Ovary (tissue), 3 donors: ENCODE results near the gene SSRP1.

Source experiments
- POLR2A ChIP-seq: fragments of 450-650 bp; IDR thresholded peaks from one replicate; pipeline ENCODE4 v1.6.1; 2017; ENCODE audit warnings: antibody characterized with exemption, mild to moderate bottlenecking, moderate library complexity
- TF ChIP-seq, protein P1 (sequence below), 3 donors: fragments of 450-650 bp in 2 of 3; fragments of 200-600 bp in 1 of 3; IDR thresholded peaks; one replicate each; pipeline versions ENCODE4 v1.5.1 to v1.8.0; 2016 to 2022; ENCODE audit warnings: antibody characterized with exemption in 3 of 3, mild to moderate bottlenecking in 1 of 3
- donor health status: DM: no; HTN: no; CAD: no.

DNA sequence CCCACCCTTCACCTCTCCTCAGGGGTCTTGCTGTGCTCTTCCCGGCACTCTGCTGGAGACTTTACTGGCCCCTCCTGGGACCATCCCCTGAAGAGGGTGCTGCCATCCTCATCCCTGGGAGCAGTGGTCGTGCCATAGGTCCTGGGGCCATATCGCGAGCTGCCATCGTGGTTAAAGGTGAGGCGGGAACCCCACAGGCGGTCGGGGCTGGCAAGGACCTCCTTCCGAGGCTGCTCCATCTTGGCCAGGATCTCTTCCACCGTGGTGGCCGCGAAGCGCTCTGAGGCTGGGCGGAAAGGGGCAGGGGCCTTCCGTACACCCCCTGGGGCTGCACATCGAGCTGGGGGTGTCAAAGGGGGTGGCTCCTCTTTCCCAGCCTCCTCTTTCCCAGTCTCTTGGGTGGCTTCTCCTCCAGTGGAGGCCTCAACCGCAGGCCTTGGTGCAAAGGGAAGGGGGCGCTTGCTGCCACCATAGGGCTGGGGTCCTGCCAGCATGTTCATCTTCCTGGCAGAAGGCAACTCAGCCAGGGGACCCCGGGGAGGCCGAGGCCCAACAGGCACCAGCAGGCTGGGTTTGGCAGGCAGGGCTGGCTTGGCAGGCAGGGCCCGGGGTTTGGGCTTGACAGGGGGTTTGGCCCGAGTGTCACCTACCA is 15.5 kb downstream of the SSRP1 start:
- TF ChIP-seq, protein P1, sequence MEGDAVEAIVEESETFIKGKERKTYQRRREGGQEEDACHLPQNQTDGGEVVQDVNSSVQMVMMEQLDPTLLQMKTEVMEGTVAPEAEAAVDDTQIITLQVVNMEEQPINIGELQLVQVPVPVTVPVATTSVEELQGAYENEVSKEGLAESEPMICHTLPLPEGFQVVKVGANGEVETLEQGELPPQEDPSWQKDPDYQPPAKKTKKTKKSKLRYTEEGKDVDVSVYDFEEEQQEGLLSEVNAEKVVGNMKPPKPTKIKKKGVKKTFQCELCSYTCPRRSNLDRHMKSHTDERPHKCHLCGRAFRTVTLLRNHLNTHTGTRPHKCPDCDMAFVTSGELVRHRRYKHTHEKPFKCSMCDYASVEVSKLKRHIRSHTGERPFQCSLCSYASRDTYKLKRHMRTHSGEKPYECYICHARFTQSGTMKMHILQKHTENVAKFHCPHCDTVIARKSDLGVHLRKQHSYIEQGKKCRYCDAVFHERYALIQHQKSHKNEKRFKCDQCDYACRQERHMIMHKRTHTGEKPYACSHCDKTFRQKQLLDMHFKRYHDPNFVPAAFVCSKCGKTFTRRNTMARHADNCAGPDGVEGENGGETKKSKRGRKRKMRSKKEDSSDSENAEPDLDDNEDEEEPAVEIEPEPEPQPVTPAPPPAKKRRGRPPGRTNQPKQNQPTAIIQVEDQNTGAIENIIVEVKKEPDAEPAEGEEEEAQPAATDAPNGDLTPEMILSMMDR (IDR thresholded peaks at IDR 0.05), result no peak
- TF ChIP-seq POLR2A, result no peak
